HL-60 (cell line): ENCODE data around the gene DTWD2. TPM values are rescaled to one million over a fixed set of nuclear protein-coding genes. Genes with fewer than 3 reads are reported as not detected.

Experiments used
- microRNA-seq: library from miRNA; unstranded; fragments of <30 nt; microRNA quantifications from one replicate; pipeline ENCODE4, GENCODE V29; 2018

The DTWD2 gene

Small RNA genes lying within 50 kb of the gene (microRNA-seq; reads per million reads assigned to microRNA genes)
- gene MIR1244-2: not detected
